NK-92 treated with Interleukin-12 subunit alpha and Interleukin-12 subunit beta, amount 100 ng/mL, for 24 hours (cell line): ENCODE results near the gene OGG1.

Source experiments
- DNase-seq: peaks from one replicate; lab custom pipeline; 2025; lab: John Stamatoyannopoulos, UW

The OGG1 gene

DNA sequence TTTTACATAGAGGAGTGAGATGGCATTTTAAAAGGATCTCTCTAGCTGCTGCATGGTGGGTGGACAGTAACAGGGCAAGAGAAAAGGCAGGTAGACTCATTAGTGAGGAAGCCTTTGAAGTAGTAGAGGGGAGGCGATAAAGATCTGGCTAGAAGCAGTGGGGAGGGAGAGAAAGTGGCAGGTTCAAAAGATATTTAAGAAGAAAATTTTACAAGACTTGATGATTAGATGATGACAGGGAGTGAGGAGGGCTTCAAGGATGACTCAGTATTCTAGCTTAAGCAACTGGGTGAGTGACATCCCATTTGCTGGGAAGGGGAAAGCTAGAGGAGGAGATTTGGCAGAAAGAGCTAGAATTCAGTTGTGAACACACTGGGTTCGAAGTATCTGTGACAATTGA, 22.0 kb upstream of the OGG1 start:
- DNase-seq: no peak

DNA sequence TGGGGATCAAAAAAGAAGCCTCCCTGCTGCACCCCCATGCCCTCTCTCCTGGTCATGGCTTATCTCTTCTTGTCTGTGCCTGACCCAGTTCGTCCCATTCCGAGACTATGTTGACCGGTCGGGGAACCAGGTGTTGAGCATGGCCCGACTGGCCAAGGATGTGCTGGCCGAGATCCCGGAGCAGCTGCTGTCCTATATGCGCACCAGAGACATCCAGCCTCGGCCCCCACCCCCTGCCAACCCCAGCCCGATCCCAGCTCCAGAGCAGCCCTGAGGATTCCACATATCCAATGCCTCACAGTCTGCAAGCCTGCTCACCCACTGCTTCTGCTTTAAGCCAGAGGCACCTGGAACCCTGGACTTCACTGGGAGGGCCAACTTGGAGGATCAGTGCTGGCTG, 20.3 kb upstream of the OGG1 start:
- DNase-seq: no peak

DNA sequence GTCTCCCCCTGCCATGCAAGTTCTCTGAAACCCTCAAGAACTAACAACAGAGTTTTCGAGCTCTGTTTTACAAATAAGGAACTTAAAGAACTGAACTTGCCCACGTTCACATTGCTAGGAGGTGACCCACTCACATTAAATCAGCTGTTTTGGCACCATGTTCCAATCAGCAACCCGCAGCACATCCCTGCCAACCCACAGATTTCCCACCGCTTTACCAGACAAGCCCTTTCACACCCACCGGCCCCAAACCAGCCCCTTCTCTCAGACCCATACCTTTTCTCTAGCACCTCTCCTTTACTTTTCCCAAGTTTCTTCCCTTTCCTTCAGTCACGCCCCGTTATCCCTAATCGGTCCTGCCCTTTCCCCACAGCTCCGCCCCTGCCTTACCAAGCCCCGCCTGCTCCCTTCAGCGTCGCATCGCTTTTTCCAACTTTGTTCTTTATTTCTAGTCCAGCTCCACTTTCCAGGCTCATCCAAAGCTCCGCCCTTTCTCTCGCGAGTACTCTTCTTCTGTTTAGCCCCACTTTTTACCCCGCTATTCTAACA, 19.0 kb upstream of the OGG1 start:
- no peak for DNase-seq

DNA sequence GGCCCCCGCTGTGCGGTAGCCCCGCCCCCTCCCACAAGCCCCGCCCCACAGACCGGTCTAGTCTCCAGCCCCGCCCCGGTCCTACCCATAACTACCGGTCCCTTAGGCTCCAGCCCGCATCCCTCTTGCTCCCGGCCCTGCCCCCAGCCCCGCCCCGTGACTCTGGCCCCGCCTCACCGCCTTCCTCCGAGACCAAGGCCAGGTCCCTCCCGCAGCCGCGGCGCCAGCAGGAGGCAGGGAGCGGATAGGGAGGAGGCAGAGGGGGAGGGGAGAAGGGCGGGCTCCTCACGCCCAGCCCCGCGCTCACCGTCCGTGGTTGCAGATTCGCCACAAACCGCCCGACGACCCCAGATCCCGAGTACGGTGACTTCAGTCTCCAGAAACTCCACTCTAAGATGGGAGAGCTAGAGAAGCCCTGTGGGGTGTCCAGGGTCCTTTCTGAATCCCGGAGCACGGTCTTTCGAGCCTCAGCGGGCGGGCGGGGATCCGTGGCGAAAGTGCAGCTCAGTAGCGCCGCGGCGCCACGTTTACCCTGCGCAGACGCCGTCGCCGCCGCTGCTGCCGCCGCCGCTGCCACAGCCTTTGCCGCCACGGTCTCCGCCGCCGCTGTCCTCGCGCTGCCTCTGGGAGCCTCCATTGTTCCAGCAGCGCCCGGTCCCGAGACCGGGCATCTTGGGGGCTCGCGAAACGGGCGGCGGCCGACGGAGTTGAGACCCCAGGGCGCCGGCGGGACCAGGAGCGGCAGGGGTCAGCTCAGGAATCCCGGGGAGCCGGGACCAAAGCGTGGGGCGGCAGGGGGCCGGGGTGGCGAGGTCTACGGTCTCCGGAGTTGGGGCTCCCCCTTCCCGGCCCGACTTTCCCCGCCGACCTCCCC, 18.3 kb upstream of the OGG1 start, which contains the start of gene BRPF1:
Gene BRPF1 (plus strand): TSS at position 530 of the 874 bp plus-strand sequence. CDS start 2,406 bp downstream, outside the sequence.
- peak; percentile 98 for DNase-seq

DNA sequence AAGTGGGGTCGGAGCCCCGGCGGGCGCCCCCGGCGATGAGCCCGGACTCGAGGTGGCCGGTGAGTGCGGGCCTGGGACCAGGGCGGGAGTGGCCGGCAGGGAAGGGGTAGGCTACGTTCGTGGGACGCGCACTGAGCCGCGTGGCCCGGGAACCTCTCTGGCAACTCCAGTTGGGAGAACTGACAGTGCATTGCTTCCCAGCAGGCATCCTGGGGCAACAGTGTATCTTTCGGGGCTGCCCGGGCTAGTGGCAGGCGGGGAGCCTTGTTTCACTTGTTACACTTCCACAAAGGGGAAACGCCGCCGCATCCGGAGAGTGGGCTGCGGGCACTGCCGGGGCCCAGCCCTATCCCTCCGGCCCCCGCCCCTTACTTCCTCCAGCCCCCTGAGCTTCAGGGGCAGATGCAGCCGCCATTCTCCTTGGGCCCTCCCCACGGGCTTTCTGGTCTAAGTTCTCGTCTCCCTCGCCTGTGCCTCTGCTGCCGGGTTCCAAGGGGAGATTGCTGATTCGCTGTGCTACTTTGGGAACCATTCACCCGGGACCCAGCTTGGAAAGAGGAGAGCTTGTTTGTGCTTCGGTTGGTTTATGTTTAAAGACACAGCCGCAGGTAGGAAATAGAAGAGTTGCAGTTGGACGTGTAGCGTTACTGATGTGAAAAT, 17.5 kb upstream of the OGG1 start:
- no peak for DNase-seq

DNA sequence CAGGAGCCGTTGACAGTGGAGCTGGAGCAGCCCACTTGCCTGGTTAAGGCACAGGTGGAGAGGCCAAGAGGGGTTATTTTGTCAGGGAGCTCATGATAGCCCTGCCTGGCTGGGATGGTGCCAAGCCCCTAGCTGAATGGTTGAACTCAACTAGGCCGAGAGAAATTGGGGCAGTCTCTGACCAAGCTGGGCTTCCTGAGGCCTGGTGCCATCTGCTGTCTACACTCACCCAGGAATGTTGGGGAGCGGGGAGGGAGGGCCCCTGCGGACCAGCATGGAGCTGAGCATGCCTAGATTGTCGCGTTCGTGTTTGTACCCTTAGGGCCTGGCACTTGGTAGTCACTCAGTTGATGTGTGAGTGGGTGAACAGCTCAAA, 17.0 kb upstream of the OGG1 start:
- DNase-seq: no peak

DNA sequence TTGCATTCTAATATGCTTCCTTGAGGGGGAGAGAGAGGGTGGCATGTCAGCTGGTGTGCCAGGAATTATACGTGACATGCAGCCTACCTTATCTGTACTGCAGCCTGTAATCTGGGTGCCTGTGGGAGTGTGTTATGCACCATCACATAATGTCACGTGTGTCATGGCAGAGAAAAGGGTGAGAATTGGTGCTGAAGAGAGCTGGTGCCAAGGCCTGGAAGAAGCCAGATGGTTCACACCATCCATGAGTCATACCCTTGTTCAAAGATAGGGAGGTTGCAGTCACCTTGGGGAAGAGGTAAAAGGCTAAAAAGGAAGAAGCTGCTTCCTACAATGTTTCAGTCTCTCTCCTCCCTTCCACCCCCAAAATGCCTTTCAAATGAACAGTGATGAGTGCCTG, 12.9 kb upstream of the OGG1 start:
- DNase-seq: no peak

DNA sequence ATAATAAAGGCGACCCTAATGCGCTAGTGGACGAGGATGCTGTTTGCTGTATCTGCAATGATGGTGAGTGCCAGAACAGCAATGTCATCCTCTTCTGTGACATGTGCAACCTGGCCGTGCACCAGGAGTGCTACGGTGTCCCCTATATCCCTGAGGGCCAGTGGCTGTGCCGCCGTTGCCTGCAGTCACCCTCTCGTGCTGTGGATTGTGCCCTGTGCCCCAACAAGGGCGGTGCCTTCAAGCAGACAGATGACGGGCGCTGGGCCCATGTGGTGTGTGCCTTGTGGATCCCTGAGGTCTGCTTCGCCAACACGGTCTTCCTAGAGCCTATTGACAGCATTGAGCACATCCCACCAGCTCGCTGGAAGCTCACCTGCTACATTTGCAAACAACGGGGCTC, 10.6 kb upstream of the OGG1 start:
- DNase-seq: no peak

DNA sequence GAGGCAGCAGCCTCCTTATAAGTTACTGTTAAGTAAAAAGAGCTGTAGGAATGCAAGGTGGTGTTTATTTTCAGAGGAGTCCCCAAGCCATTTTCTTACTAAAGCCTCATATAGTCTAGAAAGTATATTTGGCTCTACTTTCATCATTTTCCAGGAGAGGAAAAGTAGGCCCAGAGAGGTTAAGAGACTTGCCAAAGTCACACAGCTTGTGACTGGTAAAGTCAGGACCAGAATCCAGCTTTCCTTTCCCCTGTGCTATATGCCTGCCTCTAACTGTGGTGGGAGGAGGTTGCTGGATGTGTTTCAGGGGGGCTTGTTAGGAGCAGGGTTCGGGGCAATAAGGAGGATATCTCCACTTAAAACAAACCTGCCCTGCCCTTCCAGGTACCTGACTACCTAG, 7.2 kb upstream of the OGG1 start:
- no peak for DNase-seq

DNA sequence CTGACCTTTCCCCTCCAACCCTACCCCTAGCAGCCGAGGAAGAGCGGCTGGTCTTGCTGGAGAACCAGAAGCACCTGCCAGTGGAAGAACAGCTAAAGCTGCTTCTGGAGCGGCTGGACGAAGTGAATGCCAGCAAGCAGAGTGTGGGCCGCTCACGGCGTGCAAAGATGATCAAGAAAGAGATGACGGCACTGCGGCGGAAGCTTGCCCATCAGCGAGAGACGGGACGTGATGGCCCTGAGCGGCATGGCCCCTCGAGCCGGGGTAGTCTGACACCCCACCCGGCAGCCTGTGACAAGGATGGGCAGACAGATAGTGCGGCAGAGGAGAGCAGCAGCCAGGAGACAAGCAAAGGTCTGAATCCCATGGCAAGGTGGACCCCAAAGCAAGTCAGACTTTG, 6.2 kb upstream of the OGG1 start:
- no peak for DNase-seq

DNA sequence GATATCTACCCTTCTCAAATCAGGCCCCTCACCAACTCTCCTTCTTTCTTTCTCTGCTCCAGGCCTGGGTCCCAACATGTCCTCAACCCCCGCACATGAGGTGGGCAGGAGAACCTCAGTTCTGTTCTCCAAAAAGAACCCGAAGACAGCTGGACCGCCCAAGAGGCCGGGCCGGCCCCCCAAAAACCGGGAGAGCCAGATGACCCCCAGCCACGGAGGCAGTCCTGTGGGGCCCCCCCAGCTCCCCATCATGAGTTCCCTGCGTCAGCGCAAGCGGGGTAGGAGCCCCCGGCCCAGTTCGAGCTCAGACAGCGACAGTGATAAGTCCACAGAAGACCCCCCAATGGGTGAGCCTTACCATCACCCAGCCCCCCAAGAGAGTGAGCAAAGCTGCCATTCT, 5.6 kb upstream of the OGG1 start:
- no peak for DNase-seq

DNA sequence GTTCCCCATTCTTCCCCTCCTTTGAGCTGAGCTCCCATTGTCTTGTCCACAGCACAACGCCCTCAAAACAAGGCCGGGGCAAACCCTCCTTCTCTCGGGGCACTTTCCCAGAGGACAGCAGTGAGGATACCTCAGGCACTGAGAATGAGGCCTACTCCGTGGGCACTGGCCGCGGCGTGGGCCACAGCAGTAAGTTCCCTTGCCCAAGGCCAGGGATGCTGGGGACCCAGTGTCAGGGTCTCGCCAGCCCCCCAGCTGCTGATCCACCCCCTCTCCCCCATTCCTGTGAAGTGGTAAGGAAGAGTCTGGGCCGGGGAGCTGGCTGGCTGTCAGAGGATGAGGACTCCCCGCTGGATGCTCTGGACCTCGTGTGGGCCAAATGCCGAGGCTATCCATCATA, 4.2 kb upstream of the OGG1 start:
- no peak for DNase-seq

DNA sequence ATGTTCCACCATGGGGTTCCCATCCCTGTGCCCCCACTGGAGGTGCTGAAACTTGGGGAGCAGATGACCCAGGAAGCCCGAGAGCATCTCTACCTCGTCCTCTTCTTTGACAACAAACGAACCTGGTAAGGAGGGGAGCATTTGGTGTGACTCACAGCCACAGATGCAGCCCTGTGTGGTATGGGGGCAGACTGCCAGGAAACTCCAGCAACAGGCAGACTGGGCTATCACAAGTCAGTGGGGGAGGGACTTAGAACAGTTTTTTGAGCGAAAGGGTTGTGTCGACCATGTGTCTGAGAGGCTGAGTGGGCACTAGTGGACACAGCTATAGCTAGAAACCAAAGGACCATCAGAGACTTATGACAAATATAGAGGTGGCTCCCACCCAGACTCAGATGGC, 3.4 kb upstream of the OGG1 start:
- DNase-seq: peak; percentile 48

DNA sequence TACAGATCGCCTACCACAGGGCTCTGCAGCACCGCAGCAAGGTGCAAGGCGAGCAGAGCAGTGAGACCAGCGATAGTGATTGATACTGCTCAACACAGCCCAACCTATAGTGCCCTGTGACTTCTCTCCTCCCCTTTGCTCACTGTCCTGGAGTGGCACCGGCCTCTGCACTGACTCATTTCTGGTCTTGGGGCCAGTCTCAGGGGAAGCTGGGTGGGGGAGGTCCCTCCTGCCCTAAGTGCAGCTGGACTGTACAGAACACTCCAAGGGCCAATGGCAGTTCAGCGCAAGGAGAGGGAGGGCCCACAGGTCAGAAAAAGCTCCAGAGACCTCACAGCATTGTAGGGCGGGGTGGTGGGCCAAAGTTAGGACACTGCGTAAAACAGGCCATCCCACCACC, 2.5 kb upstream of the OGG1 start:
- DNase-seq: no peak

DNA sequence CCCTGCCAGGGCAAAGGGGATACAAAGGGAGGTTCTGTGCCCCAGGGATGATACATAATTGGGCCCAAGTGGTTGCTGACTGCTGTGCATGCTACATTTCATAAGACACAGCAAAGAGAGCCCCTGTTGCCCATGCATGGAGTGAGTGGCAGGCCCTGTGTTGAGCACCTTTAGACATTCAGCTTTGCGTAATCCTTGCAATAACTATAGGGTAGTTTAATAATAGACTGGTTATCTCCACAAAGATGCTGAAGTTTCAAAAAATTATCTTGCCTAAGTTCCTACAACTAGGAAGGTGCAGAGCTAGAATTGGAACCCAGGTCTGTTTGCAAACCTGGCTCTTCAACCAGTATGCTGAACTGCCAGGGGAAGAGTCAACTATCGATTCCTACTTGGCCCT, 1.7 kb upstream of the OGG1 start:
- no peak for DNase-seq

DNA sequence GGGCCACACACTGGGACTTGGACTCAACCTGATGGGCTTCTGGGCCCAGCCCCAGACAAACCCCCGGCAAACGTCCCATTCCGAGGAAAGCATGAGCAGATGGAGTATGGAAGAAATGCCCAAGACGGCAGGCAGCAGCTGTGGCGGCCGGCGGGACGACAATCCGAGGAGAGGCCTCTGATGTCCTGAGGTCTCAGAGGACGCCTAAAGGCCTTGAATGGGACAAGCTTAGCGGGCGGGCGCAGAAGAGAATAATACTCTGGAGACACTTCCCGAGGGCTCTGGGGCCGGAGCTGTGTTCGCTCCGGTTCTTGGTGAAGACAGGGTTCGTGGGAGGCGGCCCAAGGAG, 482 bp upstream of the OGG1 start:
- no peak for DNase-seq

DNA sequence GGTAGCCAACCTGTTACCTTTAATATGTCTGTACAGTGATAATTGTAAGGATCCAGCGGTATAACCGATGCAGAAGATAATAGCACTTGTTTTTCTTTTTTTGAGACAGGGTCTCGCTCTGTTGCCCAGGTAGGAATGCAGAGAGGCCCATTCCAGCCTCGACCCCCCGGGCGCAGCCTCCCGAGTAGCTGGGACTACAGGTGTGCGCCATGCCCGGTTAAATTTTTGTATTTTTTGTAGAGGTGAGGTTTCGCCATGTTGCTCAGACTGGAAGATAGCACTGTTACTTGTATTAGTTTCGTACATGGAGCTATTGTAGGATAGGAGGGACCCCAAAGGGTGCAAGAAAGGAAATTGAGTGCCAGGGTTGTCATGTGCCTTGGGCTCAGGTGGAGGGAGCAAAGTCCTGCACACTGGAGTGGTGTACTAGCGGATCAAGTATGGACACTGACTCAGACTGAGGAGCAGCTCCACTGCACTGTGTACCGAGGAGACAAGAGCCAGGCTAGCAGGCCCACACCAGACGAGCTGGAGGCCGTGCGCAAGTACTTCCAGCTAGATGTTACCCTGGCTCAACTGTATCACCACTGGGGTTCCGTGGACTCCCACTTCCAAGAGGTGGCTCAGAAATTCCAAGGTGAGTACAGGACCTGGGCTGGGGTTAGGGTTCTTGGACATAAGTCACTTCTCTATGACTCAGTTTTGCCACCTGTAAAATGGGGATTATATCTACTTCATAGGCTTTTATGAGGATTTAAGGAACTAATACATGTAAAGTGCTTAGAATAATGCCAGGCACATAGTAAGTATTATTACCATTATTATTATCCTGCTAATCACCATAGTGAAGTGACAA, 1.0 kb downstream of the OGG1 start:
- no peak for DNase-seq

DNA sequence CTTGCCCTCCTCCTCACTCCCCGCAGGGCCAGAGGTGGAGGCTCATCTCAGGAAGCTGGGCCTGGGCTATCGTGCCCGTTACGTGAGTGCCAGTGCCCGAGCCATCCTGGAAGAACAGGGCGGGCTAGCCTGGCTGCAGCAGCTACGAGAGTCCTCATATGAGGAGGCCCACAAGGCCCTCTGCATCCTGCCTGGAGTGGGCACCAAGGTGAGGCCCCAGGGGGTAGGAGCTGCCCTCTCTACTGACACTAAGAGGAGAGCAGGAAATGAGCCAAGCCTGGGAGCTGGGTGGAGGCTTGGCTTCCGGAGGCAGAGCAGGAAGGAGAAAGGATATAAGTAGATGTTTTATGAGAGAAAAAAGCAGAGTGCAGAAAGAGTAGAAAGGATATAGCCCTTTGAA, 4.9 kb downstream of the OGG1 start:
- no peak for DNase-seq

DNA sequence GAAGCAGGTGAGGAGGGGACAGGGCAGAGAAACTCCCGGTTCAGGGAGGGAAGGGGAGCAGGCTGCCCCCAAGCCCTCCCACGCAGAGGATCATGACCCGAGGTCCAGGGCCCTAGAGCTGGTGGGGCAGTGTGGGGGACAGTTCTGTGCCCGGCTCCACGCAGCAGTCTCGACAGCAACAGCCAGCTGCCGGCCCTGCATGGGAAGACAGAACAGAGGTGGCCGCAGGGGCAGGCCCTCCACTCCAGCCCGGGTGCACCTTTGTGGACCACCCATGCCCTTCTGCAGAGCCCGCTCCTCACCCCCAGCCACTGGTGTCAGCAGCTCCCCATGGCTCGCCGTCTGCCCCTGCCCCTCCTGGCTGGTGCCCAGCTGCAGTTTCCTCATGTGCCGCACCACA, 7.7 kb downstream of the OGG1 start:
- no peak for DNase-seq

DNA sequence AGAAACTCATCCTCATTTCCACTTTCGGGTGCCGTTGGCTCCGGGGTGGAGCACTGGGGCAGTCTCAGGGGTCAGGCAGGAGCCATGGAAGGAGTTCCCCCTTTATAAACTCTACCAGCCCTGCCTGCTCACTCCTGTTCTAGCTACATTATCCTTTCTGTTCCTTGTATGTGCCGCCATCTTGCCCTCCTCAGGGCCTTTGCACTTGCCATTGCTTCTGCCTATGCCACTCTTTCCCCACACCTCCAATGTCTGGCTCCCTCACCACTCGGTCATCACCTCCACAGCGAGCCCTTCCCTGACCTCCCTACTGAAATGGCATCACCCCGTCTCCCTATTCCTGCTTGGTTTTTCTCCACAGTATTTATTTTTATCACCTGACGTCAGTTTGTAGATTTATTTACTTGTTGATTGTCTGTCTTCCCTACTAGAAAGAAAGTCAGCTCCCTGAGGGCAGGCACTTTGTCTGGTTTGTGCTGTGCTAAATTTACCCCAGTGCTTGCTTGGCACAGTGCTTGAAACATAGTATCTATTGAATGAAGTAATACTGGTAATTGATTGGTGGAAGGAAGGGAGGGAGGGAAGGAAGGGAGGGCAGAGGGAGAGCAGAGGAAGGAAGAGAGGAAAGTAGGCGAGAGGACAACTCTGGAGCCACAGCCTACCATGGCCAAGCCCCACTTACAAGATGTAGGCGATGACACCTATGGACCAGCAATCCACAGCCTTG, 11.2 kb downstream of the OGG1 start:
- DNase-seq: no peak

DNA sequence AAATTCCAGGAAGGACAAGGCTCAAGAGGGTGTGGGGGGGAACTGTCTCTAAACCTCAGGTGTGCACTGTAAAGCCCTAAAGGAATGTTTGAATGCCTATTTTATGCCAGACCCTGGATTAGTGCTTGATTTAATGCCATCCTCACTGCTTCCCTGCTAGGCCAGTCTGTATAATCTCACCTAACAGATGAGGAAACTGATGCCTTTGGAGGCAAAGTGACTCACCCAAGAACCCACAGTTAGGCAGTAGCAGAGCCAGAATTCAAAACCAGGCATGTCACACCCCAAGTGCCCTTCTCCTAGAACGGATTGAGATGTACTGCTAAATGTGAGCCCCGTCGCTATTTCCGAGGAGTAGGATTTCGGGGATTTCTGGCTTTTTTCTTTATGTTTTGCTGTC, 12.2 kb downstream of the OGG1 start:
- no peak for DNase-seq

DNA sequence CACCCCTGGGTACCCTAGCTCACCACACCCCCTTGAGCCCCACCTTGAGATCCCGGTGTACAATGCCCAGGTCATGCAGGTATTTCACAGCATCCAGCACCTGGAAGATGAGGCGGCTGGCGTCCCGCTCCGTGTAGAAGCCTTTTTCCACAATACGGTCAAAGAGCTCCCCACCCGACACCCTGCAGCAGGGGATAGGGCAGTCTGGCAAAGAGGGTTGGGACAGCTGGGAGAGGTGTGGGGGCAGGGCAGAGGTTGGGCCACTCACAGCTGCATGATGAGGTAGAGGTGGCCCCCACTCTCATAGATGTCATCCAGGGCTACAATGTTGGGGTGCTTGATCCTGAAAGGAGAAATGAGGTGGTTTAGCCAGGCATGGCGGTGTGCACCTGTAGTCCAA, 13.1 kb downstream of the OGG1 start:
- DNase-seq: no peak
